ENCODE data around the gene ATG16L1. TPM values are rescaled to one million over a fixed set of nuclear protein-coding genes. Genes with fewer than 3 reads are reported as not detected.

ATG16L1 gene
- total RNA-seq, 1 donor from 2014 or later, result 23.5 TPM

DNA sequence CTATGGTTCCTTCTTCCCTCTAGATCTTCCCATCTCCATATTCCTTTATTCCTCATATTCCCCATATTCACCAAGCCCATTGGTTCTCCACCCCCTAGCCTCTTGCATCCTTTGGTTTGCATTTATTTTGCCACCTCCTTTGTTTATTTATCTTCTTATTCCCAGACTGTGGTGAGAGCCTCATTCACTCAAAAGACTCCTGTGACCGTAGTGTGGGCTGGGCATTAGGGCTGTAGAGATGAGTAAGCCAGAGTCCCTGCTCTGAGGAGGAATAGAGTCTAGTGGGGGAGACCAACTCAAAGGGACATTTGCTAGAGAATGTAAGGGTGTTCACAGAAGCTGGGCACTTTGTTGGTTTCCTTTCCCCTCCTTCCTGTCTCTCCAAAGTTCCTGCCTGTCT, 8.3 kb downstream of the ATG16L1 start:
- TF ChIP-seq, protein P1, sequence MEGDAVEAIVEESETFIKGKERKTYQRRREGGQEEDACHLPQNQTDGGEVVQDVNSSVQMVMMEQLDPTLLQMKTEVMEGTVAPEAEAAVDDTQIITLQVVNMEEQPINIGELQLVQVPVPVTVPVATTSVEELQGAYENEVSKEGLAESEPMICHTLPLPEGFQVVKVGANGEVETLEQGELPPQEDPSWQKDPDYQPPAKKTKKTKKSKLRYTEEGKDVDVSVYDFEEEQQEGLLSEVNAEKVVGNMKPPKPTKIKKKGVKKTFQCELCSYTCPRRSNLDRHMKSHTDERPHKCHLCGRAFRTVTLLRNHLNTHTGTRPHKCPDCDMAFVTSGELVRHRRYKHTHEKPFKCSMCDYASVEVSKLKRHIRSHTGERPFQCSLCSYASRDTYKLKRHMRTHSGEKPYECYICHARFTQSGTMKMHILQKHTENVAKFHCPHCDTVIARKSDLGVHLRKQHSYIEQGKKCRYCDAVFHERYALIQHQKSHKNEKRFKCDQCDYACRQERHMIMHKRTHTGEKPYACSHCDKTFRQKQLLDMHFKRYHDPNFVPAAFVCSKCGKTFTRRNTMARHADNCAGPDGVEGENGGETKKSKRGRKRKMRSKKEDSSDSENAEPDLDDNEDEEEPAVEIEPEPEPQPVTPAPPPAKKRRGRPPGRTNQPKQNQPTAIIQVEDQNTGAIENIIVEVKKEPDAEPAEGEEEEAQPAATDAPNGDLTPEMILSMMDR (IDR thresholded peaks at IDR 0.05; ENCODE audit: unreplicated experiment), result no peak
- no peaks in the 10 kb centered on the region for H3K4me1 Mint-ChIP-seq
- H3K27me3 Mint-ChIP-seq (ENCODE audit: low read depth), result no peaks in the 10 kb centered on the region
- DNase-seq (ENCODE audit: low spot score in 2 of 2, unreplicated experiment in 2 of 2), result no peak
- no peaks in the 10 kb centered on the region for H3K9me3 Mint-ChIP-seq
- H3K27ac Mint-ChIP-seq, result no peak overlapping the region
- H3K4me3 Mint-ChIP-seq, result no peak overlapping the region
- H3K36me3 Mint-ChIP-seq, result peaks cover 24% of the 10 kb centered on the region

- Mint-ChIP-seq H3K36me3 (peaks cover 27% of the 10 kb centered on the region), H3K4me1 (no peaks in the 10 kb centered on the region), H3K9me3 (no peaks in the 10 kb centered on the region)
Observed at GRCh38 chr2:233260661-233261060, 9.2 kb downstream of the ATG16L1 start.

DNA sequence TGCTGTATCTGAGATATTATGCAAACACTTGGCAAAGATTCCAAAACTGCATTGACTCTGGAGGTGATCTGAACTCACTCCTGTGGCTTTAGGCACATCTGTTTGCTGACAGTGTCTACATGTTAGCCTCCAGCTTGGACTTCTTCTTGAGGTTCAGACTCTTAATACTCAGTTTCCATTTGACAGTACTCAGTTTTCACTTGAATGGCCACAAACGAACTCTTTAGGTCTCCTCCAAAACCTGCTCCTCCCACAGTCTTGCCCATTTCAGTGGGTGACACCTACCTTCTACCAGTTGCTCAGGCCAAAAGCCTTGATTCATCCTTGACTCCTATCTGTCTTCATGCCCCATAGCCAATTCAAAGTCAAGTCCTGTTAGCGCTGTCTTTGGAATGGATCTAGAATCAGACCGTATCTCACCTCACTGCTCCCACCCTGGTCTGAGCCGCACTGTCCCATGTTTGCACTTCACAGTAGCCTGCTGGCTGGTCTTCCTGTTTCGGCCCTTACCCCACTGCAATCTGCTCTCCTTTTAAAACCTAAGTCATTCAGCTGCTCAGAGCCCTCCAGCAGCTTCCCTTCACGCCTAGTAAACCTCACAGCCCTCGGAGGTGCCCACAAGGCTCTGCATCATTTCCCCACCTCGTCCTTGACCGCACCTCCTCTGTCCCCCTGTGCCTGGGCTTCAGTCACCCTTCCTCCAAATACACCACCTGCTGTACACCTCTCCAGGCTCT, 10.5 kb downstream of the ATG16L1 start:
- TF ChIP-seq, protein P1 (IDR thresholded peaks at IDR 0.05; ENCODE audit: unreplicated experiment), result no peak
- H3K27ac Mint-ChIP-seq, result no peak overlapping the region
- H3K36me3 Mint-ChIP-seq, result peaks cover 34% of the 10 kb centered on the region
- no peaks in the 10 kb centered on the region for H3K27me3 Mint-ChIP-seq (ENCODE audit: low read depth)
- DNase-seq (ENCODE audit: low spot score in 2 of 2, unreplicated experiment in 2 of 2), result no peak
- H3K4me1 Mint-ChIP-seq, result no peaks in the 10 kb centered on the region
- H3K4me3 Mint-ChIP-seq, result no peak overlapping the region
- H3K9me3 Mint-ChIP-seq, result no peaks in the 10 kb centered on the region

More at GRCh38 chr2:233260661-233261060, 9.2 kb downstream of the ATG16L1 start:
- DNase-seq (ENCODE audit: low spot score in 2 of 2, unreplicated experiment in 2 of 2), result no peak
- TF ChIP-seq, protein P1 (IDR thresholded peaks at IDR 0.05; ENCODE audit: unreplicated experiment), result no peak
- H3K27me3 Mint-ChIP-seq (ENCODE audit: low read depth), result no peaks in the 10 kb centered on the region
- no peak overlapping the region for H3K27ac Mint-ChIP-seq
- H3K4me3 Mint-ChIP-seq, result no peak overlapping the region

GRCh38 chr2:233262562-233262961, 11.1 kb downstream of the ATG16L1 start:
- no peak overlapping the region for H3K4me3 Mint-ChIP-seq
- no peaks in the 10 kb centered on the region for H3K27me3 Mint-ChIP-seq (ENCODE audit: low read depth)
- H3K36me3 Mint-ChIP-seq, result peaks cover 34% of the 10 kb centered on the region
- no peak overlapping the region for H3K27ac Mint-ChIP-seq
- no peak for DNase-seq (ENCODE audit: low spot score in 2 of 2, unreplicated experiment in 2 of 2)
- H3K4me1 Mint-ChIP-seq, result no peaks in the 10 kb centered on the region
- no peaks in the 10 kb centered on the region for H3K9me3 Mint-ChIP-seq
- TF ChIP-seq, protein P1 (IDR thresholded peaks at IDR 0.05; ENCODE audit: unreplicated experiment), result no peak

DNA sequence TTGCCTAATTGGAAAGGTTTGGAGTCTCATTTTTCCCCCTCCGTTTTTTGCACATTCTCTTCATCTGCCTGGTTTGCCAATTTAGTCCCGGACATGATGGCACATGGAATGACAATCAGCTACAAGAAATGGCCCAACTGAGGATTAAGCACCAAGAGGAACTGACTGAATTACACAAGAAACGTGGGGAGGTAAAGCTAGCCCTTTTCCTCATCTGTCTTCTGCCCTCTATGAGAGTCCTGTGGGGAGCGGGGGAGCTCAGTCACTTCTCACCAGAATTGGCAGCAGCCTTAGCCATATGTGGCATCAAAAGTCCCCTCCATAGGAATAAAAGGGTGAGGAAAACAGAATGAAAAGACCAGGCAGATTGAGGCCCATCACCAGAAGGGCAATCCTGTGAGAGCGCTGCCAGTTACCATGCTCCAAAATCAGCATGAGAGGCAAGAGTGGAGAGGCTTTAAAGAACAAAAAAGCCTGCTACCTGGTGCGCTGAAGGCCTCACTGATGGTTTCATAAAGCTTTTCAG, 11.6 kb downstream of the ATG16L1 start:
- TF ChIP-seq, protein P1 (IDR thresholded peaks at IDR 0.05; ENCODE audit: unreplicated experiment), result no peak
- H3K36me3 Mint-ChIP-seq, result peaks cover 32% of the 10 kb centered on the region
- no peak for DNase-seq (ENCODE audit: low spot score in 2 of 2, unreplicated experiment in 2 of 2)
- H3K4me1 Mint-ChIP-seq, result no peaks in the 10 kb centered on the region
- H3K4me3 Mint-ChIP-seq, result no peak overlapping the region
- no peaks in the 10 kb centered on the region for H3K27me3 Mint-ChIP-seq (ENCODE audit: low read depth)
- H3K27ac Mint-ChIP-seq, result no peak overlapping the region
- no peaks in the 10 kb centered on the region for H3K9me3 Mint-ChIP-seq

Measured in mesothelial cell of epicardium (in vitro differentiated cells).